Activated T-helper 17 cell treated with anti-CD3 and anti-CD28 coated beads, Interleukin-2, amount 50 U/mL, for 72 hours (primary cell): ENCODE measurements around the gene MON2. TPM values are rescaled to one million over a fixed set of nuclear protein-coding genes. Genes with fewer than 3 reads are reported as not detected.

ENCODE experiments used
- ATAC-seq: fragments of 150-1000 bp; cut with Tn5 transposase; replicated peaks from 2 replicates; pipeline ENCODE4 v1.10.0; 2021; ENCODE audit warnings: mild to moderate bottlenecking, moderate library complexity
- H3K27ac Mint-ChIP-seq: one replicate; pipeline ENCODE4 v1.8.0; 2022; ENCODE audit warnings: mixed read lengths
- H3K27me3 Mint-ChIP-seq: one replicate; pipeline ENCODE4 v1.8.0; 2022; ENCODE audit warnings: mixed read lengths
- H3K36me3 Mint-ChIP-seq: one replicate; pipeline ENCODE4 v1.8.0; 2022; ENCODE audit warnings: low read depth, mild to moderate bottlenecking, mixed read lengths
- H3K4me1 Mint-ChIP-seq: one replicate; pipeline ENCODE4 v1.8.0; 2022; ENCODE audit warnings: mixed read lengths
- H3K4me3 Mint-ChIP-seq: one replicate; pipeline ENCODE4 v1.8.0; 2022; ENCODE audit warnings: mild to moderate bottlenecking, mixed read lengths
- H3K9me3 Mint-ChIP-seq: one replicate; pipeline ENCODE4 v1.8.0; 2022; ENCODE audit warnings: mixed read lengths
- total RNA-seq, 2 donors: library from RNA; stranded (reverse); gene quantifications; one replicate each; pipeline ENCODE4 v1.2.3, GENCODE V29; 2022

Gene MON2
- total RNA-seq, 2 donors from 2014 or later, result 40.4 to 53.0 TPM

GRCh38 chr12:62602255-62603060 is 135.8 kb downstream of the MON2 start:
- peak; percentile 73 for ATAC-seq
- Mint-ChIP-seq H3K27ac (peak overlapping the region; percentile 99), H3K9me3 (no peaks in the 10 kb centered on the region), H3K36me3 (peaks cover 21% of the 10 kb centered on the region), H3K4me1 (peaks cover 22% of the 10 kb centered on the region), H3K27me3 (no peaks in the 10 kb centered on the region), H3K4me3 (peak overlapping the region; percentile 96)

GRCh38 chr12:62603061-62603810 is 136.6 kb downstream of the MON2 start:
- H3K36me3 Mint-ChIP-seq, result peaks cover 21% of the 10 kb centered on the region
- H3K27me3 Mint-ChIP-seq, result no peaks in the 10 kb centered on the region
- peaks cover 22% of the 10 kb centered on the region for H3K4me1 Mint-ChIP-seq
- peak overlapping the region; percentile 99 for H3K27ac Mint-ChIP-seq
- peak; percentile 77 for ATAC-seq
- no peaks in the 10 kb centered on the region for H3K9me3 Mint-ChIP-seq
- H3K4me3 Mint-ChIP-seq, result peak overlapping the region; percentile 96

- Mint-ChIP-seq H3K27me3 (no peaks in the 10 kb centered on the region), H3K4me3 (peak overlapping the region; percentile 96), H3K36me3 (peaks cover 21% of the 10 kb centered on the region), H3K27ac (peak overlapping the region; percentile 95), H3K9me3 (no peaks in the 10 kb centered on the region), H3K4me1 (peaks cover 22% of the 10 kb centered on the region)
- ATAC-seq, result no peak
Measured at GRCh38 chr12:62603811-62604098, 137.1 kb downstream of the MON2 start.

DNA sequence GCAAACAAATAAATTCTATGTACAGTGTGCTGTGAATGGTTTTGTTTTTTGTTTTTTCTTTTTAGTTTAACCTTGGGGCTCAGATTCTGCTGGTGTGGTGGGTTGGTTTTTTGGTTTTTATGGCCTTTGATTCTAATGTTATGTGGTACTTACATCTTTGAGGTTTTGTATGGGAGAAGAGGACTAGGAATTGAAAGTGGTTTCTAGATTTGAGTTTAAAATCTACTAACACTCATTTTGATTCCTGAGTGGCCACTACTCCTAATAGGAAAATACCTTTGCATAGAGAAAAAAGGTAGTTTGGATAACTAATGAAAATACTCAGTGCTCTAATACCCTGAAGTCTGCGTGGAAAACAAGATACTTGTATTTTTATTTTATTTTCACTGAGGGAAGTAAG is 137.7 kb downstream of the MON2 start:
- peaks cover 22% of the 10 kb centered on the region for H3K4me1 Mint-ChIP-seq
- ATAC-seq, result no peak
- H3K9me3 Mint-ChIP-seq, result no peaks in the 10 kb centered on the region
- H3K27ac Mint-ChIP-seq, result peak overlapping the region; percentile 95
- H3K27me3 Mint-ChIP-seq, result no peaks in the 10 kb centered on the region
- H3K36me3 Mint-ChIP-seq, result peaks cover 21% of the 10 kb centered on the region
- H3K4me3 Mint-ChIP-seq, result peak overlapping the region; percentile 96

DNA sequence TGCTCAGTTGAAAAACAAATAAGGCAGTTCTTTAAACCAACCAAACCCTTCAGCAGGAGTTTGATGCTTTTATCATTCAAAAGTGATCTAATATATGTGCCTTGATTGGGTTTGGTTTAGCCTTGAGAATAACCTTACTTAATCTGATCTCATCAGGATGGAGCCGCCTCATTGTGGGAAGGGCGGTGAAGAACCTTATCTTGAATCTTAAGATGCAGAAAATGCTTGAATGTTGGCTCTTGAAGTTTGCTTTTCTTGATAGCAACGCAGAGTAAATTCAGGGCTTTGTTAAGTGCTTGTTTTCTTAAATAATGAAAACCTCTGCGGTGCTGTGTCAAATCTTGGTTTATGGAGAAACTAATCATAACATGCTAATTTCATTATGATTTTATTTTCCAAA is 138.2 kb downstream of the MON2 start:
- peak overlapping the region; percentile 96 for H3K4me3 Mint-ChIP-seq
- no peaks in the 10 kb centered on the region for H3K9me3 Mint-ChIP-seq
- no peaks in the 10 kb centered on the region for H3K27me3 Mint-ChIP-seq
- H3K27ac Mint-ChIP-seq, result peak overlapping the region; percentile 95
- H3K4me1 Mint-ChIP-seq, result peaks cover 22% of the 10 kb centered on the region
- H3K36me3 Mint-ChIP-seq, result peaks cover 21% of the 10 kb centered on the region
- ATAC-seq, result no peak

DNA sequence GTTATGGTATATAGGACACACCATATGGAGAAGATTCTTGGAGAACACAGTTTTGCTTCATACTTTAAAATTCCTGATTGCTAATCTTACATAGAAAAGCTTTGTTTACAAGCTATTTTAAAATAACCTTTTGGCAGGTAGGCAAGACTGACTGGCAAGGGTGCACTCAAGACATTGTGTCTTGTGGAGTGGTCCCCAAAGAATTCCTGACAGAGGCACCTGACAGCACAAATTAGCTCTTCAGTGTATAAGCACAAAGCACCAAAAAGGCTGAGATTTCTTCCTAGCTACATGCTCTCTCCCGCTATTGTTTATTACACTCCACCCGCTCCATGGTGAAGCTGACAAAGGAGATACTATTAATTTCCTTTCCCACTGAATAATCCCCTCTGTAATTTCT is 139.4 kb downstream of the MON2 start:
- Mint-ChIP-seq H3K27ac (no peak overlapping the region), H3K9me3 (no peaks in the 10 kb centered on the region), H3K4me3 (peak overlapping the region; percentile 96), H3K27me3 (no peaks in the 10 kb centered on the region), H3K4me1 (peaks cover 19% of the 10 kb centered on the region), H3K36me3 (peaks cover 21% of the 10 kb centered on the region)
- ATAC-seq, result no peak

DNA sequence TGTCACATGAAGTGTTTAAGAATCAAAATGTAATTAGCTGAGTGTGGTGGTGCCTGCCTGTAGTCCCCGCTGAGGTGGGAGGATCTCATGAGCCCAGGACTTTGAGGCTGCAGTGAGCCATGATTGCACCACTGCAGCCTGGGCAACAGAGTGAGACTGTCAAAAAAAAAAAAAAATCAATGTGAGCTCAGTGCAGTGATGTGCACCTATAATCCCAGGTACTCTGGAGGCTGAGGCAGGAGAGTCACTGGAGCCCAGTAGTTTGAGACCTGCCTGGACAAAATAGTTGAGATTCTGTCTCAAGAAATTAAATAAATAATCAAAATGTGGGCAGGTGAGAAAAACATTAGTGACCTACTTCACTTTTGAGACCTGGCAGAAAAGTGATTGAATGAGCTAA is 140.0 kb downstream of the MON2 start:
- H3K27ac Mint-ChIP-seq, result no peak overlapping the region
- no peak for ATAC-seq
- peak overlapping the region; percentile 96 for H3K4me3 Mint-ChIP-seq
- no peaks in the 10 kb centered on the region for H3K27me3 Mint-ChIP-seq
- H3K4me1 Mint-ChIP-seq, result peaks cover 17% of the 10 kb centered on the region
- H3K9me3 Mint-ChIP-seq, result no peaks in the 10 kb centered on the region
- peaks cover 21% of the 10 kb centered on the region for H3K36me3 Mint-ChIP-seq

DNA sequence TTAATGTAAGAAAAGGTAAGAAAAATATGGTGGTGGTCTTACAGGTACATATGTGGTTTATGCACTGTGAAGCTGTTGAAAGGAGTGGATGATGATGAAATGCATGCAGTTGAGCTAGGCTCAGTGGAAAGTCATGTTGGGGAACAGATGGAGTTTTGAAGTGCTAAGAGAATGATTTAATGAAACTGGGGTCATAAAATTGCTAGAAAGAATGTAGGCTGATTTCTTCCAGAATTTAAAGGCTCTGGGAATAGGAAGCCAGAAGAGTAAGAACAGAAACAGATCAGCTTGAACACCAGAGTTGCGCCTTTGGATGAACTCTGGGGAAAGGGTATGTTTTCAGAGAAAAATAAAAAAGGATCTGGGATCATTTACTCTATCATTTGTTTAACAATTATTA is 146.5 kb downstream of the MON2 start:
- Mint-ChIP-seq H3K27ac (no peak overlapping the region), H3K27me3 (no peaks in the 10 kb centered on the region), H3K9me3 (no peaks in the 10 kb centered on the region), H3K4me1 (no peaks in the 10 kb centered on the region), H3K36me3 (no peaks in the 10 kb centered on the region), H3K4me3 (no peak overlapping the region)
- no peak for ATAC-seq

DNA sequence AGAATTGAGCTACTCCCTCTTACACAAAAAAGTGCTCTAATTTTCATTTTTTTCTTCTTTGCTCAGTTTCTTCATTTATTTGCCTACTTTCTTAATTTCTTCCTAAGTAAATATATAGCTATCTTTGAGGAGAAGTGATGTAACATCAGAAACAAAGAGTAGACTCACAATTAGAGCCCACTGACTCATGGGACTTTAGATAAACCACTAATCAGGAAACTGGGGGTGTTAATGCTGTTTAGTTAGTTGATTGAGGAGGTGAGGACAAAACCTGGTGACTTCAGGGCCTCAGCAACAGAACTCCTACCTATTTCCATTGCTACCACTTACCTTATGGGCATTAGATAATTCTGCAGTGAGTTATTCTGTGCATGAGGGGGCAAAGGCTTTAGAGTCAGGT is 151.7 kb downstream of the MON2 start:
- H3K9me3 Mint-ChIP-seq, result no peaks in the 10 kb centered on the region
- no peaks in the 10 kb centered on the region for H3K36me3 Mint-ChIP-seq
- ATAC-seq, result peak; percentile 42
- H3K27me3 Mint-ChIP-seq, result no peaks in the 10 kb centered on the region
- no peaks in the 10 kb centered on the region for H3K4me1 Mint-ChIP-seq
- no peak overlapping the region for H3K4me3 Mint-ChIP-seq
- H3K27ac Mint-ChIP-seq, result no peak overlapping the region

DNA sequence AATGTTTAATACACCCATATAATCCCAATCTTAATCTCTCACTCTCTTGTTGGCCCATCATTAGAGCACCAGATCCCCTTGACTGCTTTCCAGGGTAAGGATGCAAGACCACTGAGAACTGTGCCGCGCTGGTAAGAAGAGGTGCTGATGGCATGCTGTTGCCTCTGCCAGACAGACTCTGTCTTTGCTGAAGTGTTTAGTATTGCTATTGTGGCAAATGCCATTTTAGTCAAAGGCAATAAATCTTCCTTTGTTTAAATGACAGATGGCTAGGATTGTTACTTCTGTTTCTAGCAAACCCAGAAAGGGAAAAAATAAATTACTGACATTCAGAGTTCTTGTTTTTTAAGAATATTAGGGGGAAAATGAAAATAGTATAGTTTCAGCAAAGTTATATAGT is 152.3 kb downstream of the MON2 start:
- no peak for ATAC-seq
- H3K27ac Mint-ChIP-seq, result no peak overlapping the region
- no peaks in the 10 kb centered on the region for H3K9me3 Mint-ChIP-seq
- no peak overlapping the region for H3K4me3 Mint-ChIP-seq
- no peaks in the 10 kb centered on the region for H3K36me3 Mint-ChIP-seq
- H3K27me3 Mint-ChIP-seq, result no peaks in the 10 kb centered on the region
- no peaks in the 10 kb centered on the region for H3K4me1 Mint-ChIP-seq

DNA sequence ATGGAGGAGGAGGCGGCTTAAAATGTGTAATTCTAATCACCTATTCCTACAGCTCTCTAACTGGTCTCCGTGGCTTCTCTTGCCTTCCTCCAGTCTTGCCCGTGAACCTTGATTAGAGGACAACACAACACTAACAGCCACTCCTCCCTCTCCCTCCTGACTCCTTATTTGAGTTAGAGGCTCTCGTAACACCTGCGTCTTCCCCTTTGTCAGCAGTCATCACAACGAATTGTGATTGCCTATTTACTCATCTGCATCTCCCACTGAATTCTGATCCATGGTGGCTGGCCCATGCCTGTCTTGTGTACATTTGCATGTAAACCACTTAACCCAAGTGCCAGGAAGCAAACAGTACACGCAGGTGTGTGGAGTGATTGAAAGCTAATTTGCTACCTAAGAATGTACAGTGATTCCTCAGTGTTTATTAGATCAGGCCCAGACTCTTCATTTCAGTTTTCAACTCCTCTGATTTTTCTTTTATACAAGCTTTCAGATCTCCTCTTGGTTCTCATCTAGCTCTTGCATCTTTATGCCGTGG is 154.5 kb downstream of the MON2 start:
- no peaks in the 10 kb centered on the region for H3K36me3 Mint-ChIP-seq
- H3K27me3 Mint-ChIP-seq, result peaks cover 3% of the 10 kb centered on the region
- H3K4me3 Mint-ChIP-seq, result no peak overlapping the region
- no peaks in the 10 kb centered on the region for H3K9me3 Mint-ChIP-seq
- H3K27ac Mint-ChIP-seq, result no peak overlapping the region
- no peak for ATAC-seq
- H3K4me1 Mint-ChIP-seq, result no peaks in the 10 kb centered on the region

GRCh38 chr12:62622177-62622576 is 155.6 kb downstream of the MON2 start:
- no peaks in the 10 kb centered on the region for H3K4me1 Mint-ChIP-seq
- no peak overlapping the region for H3K4me3 Mint-ChIP-seq
- no peaks in the 10 kb centered on the region for H3K36me3 Mint-ChIP-seq
- H3K27me3 Mint-ChIP-seq, result peaks cover 3% of the 10 kb centered on the region
- no peak overlapping the region for H3K27ac Mint-ChIP-seq
- H3K9me3 Mint-ChIP-seq, result no peaks in the 10 kb centered on the region
- ATAC-seq, result no peak

GRCh38 chr12:62625228-62625627 is 158.6 kb downstream of the MON2 start:
- Mint-ChIP-seq H3K9me3 (peaks cover 4% of the 10 kb centered on the region), H3K27ac (no peak overlapping the region), H3K27me3 (peaks cover 18% of the 10 kb centered on the region), H3K4me3 (no peak overlapping the region), H3K36me3 (no peaks in the 10 kb centered on the region), H3K4me1 (peaks cover 4% of the 10 kb centered on the region)
- ATAC-seq, result no peak

DNA sequence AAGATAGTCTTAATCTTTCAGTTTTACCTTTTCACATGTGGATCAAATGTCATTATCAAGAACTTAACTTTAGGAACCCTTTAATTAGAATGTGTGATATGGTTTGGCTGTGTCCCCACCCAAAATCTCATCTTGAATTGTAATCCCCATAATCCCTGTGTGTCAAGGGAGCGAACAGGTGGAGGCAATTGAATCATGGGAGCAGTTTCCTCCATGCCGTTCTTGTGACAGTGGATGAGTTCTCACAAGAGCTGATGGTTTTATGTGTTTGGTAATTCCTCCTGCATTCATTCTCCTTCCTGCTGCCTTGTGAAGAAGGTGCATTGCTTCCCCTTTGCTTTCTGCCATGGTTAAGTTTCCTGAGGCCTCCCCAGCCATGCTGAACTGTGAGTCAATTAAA is 160.6 kb downstream of the MON2 start:
- Mint-ChIP-seq H3K9me3 (peaks cover 4% of the 10 kb centered on the region), H3K36me3 (no peaks in the 10 kb centered on the region), H3K4me1 (peaks cover 4% of the 10 kb centered on the region), H3K4me3 (no peak overlapping the region), H3K27ac (no peak overlapping the region), H3K27me3 (peaks cover 32% of the 10 kb centered on the region)
- ATAC-seq, result no peak

- no peak for ATAC-seq
- H3K36me3 Mint-ChIP-seq, result no peaks in the 10 kb centered on the region
- peaks cover 4% of the 10 kb centered on the region for H3K9me3 Mint-ChIP-seq
- no peak overlapping the region for H3K4me3 Mint-ChIP-seq
- peaks cover 42% of the 10 kb centered on the region for H3K27me3 Mint-ChIP-seq
- H3K27ac Mint-ChIP-seq, result no peak overlapping the region
- peaks cover 4% of the 10 kb centered on the region for H3K4me1 Mint-ChIP-seq
Measured at GRCh38 chr12:62629413-62629812, 162.8 kb downstream of the MON2 start.
